SH-SY5Y (cell line): ENCODE results near the gene HLCS.

Experiments
- GATA2 ChIP-seq: IDR thresholded peaks from 2 replicates; pipeline ENCODE4 v1.6.1; 2011; ENCODE audit warnings: mild to moderate bottlenecking, low read depth, low read length
- GATA3 ChIP-seq: IDR thresholded peaks from 2 replicates; pipeline ENCODE4 v1.6.1; 2011; ENCODE audit warnings: low read depth, mild to moderate bottlenecking, low read length, moderate library complexity

GRCh38 chr21:36981977-36982700 lies 15.7 kb upstream of the HLCS start:
- TF ChIP-seq GATA2 (no peak), GATA3 (no peak)
